Left ventricle myocardium inferior (tissue), 1 donor: ENCODE data around the gene TCF3. TPM values are rescaled to one million over a fixed set of nuclear protein-coding genes. Genes with fewer than 3 reads are reported as not detected.
"Not testable (repeated sequence)": the region's sequence is repeated elsewhere in the genome, so short reads cannot be mapped to it uniquely, and the experiment has no call there.

ENCODE experiments used
- DNase-seq: peaks from one replicate; pipeline ENCODE4 v3.0.0-alpha.2; 2020
- H3K27ac ChIP-seq: fragments of 200-600 bp; replicated peaks from 2 replicates; pipeline ENCODE4 v1.8.0; 2021
- H3K27me3 ChIP-seq: fragments of 200-600 bp; 2 replicates; pipeline ENCODE4 v1.8.0; 2021; ENCODE audit warnings: low read depth
- H3K36me3 ChIP-seq: fragments of 200-600 bp; 2 replicates; pipeline ENCODE4 v1.8.0; 2021
- H3K4me1 ChIP-seq: fragments of 200-600 bp; 2 replicates; pipeline ENCODE4 v1.8.0; 2021
- H3K4me3 ChIP-seq: fragments of 200-600 bp; 2 replicates; pipeline ENCODE4 v1.8.0; 2021; ENCODE audit warnings: mild to moderate bottlenecking, moderate library complexity
- H3K9me3 ChIP-seq: fragments of 200-600 bp; replicated peaks from 2 replicates; pipeline ENCODE4 v1.8.0; 2021
- CTCF ChIP-seq: fragments of 200-600 bp; IDR thresholded peaks from 2 replicates; pipeline ENCODE4 v1.8.0; 2021; ENCODE audit warnings: antibody characterized with exemption, mild to moderate bottlenecking, borderline replicate concordance
- intact Hi-C: fragments of 100-400 bp; cut with micrococcal nuclease; formaldehyde crosslinking; loops from one replicate; pipeline ENCODE4 v1.11.0; 2022
- total RNA-seq: library from RNA; stranded (reverse); fragmentation: NEBNext Ultra II Directional; extraction: Animal tissue kit (Norgen Biotek cat#: 25700); gene quantifications from one replicate; pipeline ENCODE4 v1.2.1, GENCODE V29; 2021
- donor health status: DM: no; HTN: yes; CAD: no; lungs with severe emphysema.

The TCF3 gene
- total RNA-seq, 1 donor from 2014 or later, result 18.4 TPM

DNA sequence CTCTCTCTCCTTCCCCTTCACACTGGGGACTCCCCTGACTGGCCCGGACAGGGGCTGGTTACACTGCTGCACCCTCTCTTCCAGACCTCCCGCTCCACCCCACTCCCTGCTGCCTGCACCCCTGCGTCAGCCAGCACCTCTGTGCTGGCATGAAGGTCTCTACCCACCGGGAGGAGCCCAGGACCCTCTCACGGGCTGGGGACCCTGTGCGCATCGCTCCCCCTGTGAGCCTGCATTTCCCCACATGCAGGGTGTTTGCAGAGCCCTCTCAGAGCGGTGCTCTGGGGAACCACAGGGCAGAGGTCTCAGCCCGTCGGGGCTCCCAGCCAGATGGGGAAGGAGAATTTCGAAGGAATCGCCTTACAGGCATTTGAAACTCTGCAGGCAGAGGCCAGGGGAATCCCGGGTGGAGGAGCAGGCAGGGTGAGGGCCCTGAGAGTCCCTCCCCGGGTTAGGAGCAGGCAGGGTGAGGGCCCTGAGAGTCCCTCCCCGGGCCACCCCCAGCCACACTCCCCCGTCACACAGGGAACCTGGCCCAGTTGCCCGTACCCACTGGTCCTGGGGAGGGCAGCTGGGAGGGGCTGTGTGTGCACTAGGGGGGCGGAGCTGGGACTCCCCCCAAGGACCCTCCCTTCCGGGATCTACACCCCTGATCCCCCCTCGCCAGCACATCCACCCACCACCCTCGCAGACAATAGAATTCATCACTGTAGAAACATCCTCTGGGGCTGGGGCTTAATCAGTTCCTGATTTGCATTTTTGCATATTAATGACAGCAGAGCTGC lies 16.3 kb upstream of the TCF3 start:
- H3K36me3 ChIP-seq, result no peaks in the 10 kb centered on the region
- H3K27me3 ChIP-seq, result peaks cover 91% of the 10 kb centered on the region
- intact Hi-C loops, result no loop called here

GRCh38 chr19:1668048-1668485 lies 15.7 kb upstream of the TCF3 start:
- Histone ChIP-seq H3K4me1 (peaks cover 18% of the 10 kb centered on the region), H3K27ac (no peak overlapping the region), H3K4me3 (no peak overlapping the region), H3K36me3 (no peaks in the 10 kb centered on the region), H3K27me3 (peaks cover 91% of the 10 kb centered on the region), H3K9me3 (no peaks in the 10 kb centered on the region)
- DNase-seq, result no peak
- intact Hi-C loops, result no loop called here
- TF ChIP-seq CTCF, result no peak

More for the DNA sequence above, 16.3 kb upstream of the TCF3 start:
- Histone ChIP-seq H3K9me3 (no peaks in the 10 kb centered on the region), H3K4me1 (peaks cover 18% of the 10 kb centered on the region), H3K4me3 (no peak overlapping the region), H3K27ac (no peak overlapping the region)
- TF ChIP-seq CTCF, result no peak
- no peak for DNase-seq

- no peak overlapping the region for H3K4me3 ChIP-seq
- H3K4me1 ChIP-seq, result peaks cover 9% of the 10 kb centered on the region
- no peaks in the 10 kb centered on the region for H3K36me3 ChIP-seq
- peaks cover 80% of the 10 kb centered on the region for H3K27me3 ChIP-seq
- TF ChIP-seq CTCF, result no peak
- H3K27ac ChIP-seq, result no peak overlapping the region
- H3K9me3 ChIP-seq, result no peaks in the 10 kb centered on the region
- no peak for DNase-seq
- intact Hi-C loops, result no loop called here
Measured at GRCh38 chr19:1665565-1666047, 13.2 kb upstream of the TCF3 start.

DNA sequence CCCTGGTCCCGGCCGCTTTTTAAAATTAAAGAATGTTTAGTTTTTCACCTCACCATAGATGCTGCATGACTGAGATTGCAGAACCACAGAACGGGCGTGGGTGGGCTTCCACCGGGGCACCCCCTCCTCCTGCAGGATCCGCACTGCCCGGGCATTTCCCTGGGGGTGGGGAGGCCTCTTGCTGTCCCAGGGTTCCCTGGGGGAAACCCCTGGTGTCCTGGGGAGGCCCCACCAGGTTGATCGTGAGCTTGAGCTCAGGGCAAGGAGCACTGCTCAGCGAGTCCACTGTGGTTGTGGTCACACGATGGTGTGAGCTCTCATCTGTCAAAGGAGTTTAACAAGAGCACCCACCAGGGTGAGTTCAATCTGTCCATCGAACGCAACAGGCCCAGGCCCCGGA lies 11.4 kb upstream of the TCF3 start:
- H3K36me3 ChIP-seq, result no peaks in the 10 kb centered on the region
- H3K9me3 ChIP-seq, result no peaks in the 10 kb centered on the region
- H3K4me1 ChIP-seq, result peaks cover 5% of the 10 kb centered on the region
- H3K27ac ChIP-seq, result no peak overlapping the region
- no peak for TF ChIP-seq CTCF
- DNase-seq, result no peak
- H3K27me3 ChIP-seq, result peaks cover 74% of the 10 kb centered on the region
- H3K4me3 ChIP-seq, result no peak overlapping the region
- intact Hi-C loops, result no loop called here

DNA sequence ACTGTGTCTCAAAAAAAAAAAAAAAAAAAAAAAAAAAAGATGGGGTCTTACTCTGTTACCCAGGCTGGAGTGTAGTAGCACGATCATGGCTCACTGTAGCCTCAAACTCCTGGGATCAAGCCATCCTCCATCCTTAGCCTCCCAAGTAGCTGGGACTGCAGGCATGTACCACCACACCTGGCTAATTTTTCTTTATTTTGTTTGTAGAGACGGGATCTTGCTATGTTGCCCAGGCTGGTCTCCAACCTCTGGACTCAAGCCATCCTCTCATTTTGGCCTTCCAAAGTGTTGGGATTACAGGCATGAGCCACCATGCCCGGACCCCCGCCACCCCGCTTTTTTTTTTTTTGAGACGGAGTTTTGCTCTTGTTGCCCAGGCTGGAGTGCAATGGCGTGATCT lies 10.8 kb upstream of the TCF3 start:
- H3K27ac ChIP-seq, intact Hi-C loops, H3K4me3 ChIP-seq, DNase-seq, H3K36me3 ChIP-seq, H3K9me3 ChIP-seq, H3K4me1 ChIP-seq: not testable (repeated sequence)
- H3K27me3 ChIP-seq, result peaks cover 74% of the 10 kb centered on the region

DNA sequence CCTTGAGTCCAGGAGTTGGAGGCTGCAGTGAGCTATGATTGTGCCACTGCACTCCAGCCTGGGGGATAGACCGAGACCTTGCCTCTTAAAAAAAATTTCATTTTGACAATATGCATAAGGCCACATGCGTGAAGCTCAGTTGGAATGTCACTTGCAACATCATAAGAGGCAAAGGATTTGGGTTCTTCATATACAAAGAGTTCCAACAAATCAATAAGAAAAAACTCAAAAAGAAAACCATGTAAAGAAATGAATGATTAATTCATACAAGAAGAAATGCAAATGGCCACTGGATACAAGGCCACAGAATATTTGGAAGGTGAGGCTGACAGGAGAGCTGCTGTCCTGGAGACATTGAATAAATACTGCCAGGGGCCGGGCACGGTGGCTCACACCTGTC lies 9.6 kb upstream of the TCF3 start:
- DNase-seq, result no peak
- H3K27ac ChIP-seq, result no peak overlapping the region
- H3K9me3 ChIP-seq, result no peaks in the 10 kb centered on the region
- H3K4me3 ChIP-seq, result no peak overlapping the region
- H3K27me3 ChIP-seq, result peaks cover 74% of the 10 kb centered on the region
- no peaks in the 10 kb centered on the region for H3K36me3 ChIP-seq
- TF ChIP-seq CTCF, result no peak
- intact Hi-C loops, result no loop called here
- no peaks in the 10 kb centered on the region for H3K4me1 ChIP-seq
